ENCODE data around the gene BIRC2.
"Not testable (repeated sequence)": the region's sequence is repeated elsewhere in the genome, so short reads cannot be mapped to it uniquely, and the experiment has no call there.

Gene BIRC2

DNA sequence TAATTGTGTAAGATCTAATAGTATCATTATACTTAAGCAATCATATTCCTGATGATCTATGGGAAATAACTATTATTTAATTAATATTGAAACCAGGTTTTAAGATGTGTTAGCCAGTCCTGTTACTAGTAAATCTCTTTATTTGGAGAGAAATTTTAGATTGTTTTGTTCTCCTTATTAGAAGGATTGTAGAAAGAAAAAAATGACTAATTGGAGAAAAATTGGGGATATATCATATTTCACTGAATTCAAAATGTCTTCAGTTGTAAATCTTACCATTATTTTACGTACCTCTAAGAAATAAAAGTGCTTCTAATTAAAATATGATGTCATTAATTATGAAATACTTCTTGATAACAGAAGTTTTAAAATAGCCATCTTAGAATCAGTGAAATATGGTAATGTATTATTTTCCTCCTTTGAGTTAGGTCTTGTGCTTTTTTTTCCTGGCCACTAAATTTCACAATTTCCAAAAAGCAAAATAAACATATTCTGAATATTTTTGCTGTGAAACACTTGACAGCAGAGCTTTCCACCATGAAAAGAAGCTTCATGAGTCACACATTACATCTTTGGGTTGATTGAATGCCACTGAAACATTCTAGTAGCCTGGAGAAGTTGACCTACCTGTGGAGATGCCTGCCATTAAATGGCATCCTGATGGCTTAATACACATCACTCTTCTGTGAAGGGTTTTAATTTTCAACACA is 23.3 kb upstream of the BIRC2 start:
- FAIRE-seq: peak; percentile 19

DNA sequence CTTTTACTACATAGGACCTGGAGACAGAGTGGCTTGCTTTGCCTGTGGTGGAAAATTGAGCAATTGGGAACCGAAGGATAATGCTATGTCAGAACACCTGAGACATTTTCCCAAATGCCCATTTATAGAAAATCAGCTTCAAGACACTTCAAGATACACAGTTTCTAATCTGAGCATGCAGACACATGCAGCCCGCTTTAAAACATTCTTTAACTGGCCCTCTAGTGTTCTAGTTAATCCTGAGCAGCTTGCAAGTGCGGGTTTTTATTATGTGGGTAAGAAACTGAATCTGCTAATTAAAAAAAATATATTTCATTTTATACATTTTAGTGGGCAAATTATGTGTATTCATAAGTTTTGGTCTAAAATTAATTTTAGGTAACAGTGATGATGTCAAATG is 21.9 kb upstream of the BIRC2 start:
- no peak for FAIRE-seq

DNA sequence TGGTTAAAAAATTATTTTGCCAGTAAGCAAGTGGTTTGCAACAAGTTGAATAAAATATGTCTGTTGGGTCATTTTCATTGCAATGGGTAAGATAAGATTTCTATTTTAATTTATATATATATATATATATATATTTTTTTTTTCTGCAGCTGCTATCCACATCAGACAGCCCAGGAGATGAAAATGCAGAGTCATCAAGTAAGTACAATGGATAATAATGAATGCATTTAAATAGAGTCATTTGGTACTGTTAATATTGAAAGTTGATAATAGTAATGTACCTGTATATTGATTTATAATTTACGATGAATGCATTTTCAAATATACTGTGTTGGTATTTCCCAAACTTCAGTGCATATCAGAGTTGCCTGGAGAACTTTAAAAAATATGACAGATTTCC is 18.3 kb upstream of the BIRC2 start:
- peak; percentile 6 for FAIRE-seq

DNA sequence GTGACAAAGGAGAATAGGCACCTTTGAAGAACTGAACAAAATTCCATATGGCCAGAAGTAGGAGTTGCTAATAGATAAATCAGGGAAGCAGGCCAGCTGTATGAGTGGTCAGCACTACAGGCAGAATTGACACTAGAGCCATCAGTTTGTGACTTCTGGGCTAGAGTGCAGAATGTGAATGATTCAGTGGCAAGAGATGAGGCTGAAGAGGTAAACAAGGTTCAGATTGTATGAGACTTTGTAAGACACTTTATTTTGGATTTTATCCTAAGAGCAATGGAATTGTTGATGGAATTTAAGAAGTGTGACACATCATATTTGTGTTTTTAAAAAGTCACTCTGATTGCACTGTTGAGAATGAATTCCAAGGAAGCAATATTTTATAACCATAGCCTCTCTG is 16.8 kb upstream of the BIRC2 start:
- no peak for FAIRE-seq

DNA sequence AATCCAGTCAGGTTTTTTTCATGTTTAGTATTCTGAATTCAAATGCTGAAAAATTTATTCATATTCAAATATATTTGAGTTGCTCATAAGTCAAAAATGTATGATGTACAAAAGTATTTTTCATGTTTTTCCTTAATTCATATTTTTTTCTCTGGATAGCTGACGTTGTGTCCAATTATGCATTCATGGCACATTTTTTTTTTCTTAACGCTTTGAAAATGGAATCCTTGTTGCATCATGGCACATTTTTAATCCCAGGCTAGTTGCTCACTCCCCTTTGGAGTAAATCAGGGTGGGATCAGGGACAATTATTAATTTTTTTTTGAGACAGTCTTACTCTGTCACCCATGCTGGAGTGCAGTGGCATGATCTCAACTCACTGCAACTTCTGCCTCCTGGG is 15.7 kb upstream of the BIRC2 start:
- no peak for FAIRE-seq

DNA sequence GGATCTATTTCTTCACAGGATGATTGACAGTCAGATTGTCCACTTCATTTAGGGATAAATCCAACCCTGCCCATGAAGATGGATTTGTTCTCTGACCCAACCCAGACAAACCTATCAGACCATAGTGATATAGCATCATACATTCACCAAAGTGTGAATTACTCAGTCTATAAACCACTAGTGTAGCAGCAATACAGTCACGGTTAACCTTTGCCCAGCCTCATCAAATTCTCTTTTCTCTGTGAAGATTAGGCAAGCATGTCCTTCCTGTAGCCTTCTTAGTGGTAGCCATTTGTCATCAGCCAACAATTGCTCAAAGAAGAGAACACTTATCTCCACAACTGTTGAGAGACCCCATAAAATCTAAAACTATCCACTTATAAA is 14.4 kb upstream of the BIRC2 start:
- FAIRE-seq: no peak

DNA sequence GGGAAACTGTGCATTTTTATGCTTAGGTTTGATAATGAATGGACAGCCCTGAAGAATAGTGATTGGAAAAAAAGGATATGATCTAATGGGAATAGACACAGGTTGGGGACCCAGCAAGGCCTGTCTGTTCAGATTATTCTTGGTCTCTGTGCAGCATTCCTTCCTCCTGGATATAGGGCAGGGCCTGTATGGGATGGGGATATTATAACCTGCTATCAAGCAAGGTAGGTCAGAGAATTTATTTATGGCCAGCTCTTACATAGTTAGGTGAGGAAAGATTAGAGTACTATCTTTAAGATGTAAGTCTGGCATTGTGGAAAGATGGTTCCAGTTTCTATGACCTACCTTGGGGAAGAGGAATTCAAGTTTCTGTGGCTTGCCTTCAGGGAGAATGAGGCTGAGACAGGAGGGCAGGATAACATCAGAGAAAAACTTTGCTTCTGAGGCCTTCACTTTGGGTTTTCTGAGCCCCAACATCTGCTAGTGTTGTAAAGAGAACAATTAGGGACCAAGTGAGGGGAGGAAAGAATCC is 8.5 kb upstream of the BIRC2 start:
- FAIRE-seq: no peak

DNA sequence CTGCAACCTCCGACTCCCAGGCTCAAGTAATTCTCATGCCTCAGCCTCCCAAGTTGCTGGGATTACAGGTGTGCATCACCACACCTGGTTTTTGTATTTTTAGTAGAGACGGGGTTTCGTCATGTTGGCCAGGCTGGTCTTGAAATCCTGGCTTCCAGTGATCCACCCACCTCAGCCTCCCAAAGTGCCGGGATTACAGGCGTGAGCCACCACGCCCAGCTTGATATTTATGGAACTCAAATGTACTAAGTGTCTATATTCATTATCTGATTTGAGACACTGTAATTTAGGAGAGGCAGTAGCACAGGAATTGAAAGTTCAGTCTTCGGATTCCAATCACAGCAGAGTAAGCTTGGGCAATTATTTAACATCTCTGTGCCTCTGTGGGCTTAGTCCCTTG is 5.7 kb upstream of the BIRC2 start:
- not testable (repeated sequence) for FAIRE-seq

DNA sequence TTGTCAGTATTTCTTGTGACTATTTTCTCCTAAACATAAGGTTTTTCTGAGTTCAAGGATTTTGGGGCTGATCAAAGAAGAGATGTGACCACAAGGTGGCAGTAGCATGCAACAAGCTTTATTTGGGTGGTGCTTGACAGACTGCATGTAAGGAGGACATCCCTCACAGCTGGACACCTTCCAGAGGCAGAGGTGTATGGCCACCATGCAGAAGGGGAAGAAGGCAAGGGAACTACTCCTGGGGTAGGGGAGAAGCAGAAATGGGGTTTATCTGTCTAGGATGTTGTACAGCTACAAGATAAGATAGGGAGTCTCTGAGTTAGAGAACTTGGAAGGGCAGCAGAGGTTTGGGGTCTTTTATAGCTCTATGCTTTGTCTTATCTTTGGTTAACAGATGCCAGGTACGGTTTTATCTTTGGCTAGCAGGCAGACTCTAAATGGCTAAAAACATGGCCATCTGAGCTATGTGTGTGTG is 5.1 kb upstream of the BIRC2 start:
- FAIRE-seq: peak; percentile 91

DNA sequence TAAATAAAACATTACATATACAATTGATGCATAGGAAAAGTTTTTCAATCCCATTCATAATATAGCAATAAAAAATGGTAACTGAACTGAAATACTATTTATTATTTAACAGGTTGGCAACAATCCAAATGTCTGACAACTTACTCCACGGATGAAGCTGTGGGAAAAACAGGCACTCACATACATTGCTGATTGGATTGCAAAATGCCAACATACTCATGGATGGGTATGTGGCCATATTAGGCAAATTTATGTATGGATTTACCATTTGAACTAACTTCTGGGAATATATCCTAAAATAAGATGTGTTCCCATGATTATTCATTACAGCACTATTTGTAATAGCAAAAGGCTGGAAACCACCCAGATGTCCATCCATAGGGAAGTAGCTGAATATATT is 3.2 kb upstream of the BIRC2 start:
- no peak for FAIRE-seq

DNA sequence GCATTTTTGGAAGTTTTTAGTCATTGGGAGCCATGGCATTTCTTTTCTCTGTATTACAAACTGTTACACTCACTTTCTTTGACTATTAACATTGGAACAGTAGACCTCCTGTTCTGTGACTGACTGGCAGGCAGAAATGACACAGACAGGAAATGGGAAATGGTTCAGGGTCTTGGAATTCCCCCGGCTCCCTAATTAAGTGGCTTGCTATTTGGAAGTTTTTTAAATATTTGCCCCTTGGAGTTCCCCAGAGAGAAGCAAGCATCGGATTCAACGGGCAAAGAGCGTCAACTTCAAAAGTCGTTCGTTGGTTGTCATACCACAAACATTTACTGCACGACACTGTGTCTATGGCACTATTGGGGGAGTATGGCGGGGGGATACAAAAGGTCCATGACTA is 1.1 kb upstream of the BIRC2 start:
- FAIRE-seq: peak; percentile 99

DNA sequence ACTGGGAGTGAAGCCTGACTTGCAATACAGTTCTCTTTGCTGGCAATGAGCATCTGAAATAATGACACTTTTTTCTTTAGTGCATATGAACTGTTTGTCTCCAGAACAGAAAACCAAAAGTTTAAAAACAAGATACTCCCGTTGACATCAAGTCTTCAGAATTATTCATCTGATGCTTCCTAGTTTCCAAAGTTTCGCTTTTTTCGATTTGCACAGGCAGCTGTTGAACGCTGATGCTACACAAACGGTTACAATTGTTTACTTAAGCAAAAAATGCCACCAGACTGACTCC is 612 bp upstream of the BIRC2 start:
- peak; percentile 69 for FAIRE-seq

DNA sequence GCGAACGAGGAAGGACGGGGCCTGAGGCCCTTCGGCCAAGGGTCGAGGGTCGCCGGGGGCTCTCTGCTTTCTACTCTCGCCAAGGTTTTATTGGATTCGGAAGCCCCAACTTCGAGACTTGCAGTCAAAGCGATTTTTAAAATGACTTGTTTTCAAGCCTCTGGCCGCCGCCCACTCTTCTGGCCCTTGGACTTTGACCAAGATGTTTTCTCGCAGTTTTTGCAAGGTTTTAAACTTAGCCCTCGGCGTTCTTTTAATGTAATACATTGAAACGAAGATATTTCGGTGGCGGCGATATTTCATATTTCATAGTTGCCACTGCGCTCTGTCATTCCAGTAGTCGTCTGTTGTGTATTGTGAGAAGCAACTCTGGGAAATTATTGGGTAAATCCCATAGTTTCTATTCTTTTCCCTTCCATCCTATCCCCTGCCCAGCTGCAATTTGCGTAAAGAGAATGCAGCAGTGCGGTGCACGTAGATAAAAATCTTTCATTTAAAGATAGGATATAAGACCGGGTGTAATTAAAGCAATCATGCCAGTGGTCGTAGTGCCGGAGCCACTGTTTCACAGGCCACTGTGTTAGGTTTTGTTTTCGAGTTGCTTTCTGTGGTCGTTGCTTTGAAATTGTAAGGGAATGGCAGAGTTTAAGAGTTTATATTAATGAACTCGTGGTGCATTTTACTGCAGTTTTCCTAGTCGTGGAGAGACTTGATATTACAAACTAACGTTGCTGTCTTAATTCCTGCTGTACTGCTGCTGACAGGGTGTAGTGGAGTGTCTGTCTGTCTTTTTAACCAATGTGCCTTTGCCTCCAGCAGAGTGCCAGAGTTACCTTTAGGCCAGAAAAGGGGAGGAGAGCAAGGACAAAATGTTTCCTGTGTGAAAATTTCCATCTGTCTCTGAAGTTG is 702 bp downstream of the BIRC2 start:
- FAIRE-seq: no peak

DNA sequence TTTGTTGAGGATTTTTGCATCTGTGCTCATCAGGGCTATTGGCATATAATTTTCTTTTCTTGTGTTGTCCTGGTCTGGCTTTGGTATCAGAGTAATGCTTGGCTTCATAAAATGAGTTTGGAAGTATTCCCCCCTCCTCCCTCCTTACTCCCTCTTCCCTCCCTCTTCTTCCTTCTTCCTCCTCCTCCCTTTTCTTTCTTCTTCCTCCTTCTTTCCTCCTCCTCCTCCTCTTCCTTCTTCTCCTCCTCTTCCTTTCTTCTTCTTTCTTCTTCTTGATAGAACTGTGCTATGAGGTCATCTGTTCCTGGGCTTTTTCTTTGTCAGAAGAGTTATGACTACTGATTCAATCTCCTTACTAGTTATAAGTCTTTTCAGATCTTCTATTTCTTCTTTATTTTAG is 10.1 kb downstream of the BIRC2 start:
- no peak for FAIRE-seq

DNA sequence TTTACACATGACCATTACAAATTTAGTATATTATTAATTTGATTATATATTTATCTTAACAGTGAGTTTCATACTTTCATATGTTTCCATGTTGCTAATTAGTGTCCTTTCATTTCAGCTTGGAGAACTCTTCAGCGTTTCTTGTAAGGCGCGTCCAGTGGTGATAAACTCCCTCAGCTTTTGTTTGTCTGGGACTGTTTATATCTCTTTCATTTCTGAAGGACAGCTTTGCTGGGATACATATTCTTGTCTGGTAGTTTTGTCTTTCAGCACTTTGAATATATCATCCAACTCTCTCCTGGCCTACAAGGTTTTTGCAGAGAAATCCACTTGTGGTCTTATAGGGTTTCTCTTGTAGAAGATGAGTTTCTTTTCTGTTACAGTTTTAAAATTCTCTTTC is 12.4 kb downstream of the BIRC2 start:
- FAIRE-seq: no peak

DNA sequence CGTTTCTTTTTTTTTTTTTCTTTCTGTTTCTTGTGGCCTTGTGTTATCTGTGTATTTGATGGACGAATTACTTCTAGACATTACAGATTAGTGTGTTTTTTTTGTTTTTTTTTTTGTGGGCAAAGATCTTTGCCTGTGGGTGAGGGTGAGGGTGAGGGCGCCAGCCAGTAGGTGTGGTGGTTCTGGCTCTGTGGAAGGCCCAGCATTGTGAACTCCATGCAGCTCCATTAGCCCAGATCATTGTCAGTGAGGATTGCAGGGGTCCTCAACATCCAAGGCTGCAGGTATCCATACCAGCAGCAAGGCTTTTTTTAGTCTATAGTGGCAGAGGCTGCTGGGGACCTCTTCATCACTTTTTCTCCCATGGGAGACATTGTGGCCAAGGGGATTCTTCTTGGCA is 13.7 kb downstream of the BIRC2 start:
- no peak for FAIRE-seq

DNA sequence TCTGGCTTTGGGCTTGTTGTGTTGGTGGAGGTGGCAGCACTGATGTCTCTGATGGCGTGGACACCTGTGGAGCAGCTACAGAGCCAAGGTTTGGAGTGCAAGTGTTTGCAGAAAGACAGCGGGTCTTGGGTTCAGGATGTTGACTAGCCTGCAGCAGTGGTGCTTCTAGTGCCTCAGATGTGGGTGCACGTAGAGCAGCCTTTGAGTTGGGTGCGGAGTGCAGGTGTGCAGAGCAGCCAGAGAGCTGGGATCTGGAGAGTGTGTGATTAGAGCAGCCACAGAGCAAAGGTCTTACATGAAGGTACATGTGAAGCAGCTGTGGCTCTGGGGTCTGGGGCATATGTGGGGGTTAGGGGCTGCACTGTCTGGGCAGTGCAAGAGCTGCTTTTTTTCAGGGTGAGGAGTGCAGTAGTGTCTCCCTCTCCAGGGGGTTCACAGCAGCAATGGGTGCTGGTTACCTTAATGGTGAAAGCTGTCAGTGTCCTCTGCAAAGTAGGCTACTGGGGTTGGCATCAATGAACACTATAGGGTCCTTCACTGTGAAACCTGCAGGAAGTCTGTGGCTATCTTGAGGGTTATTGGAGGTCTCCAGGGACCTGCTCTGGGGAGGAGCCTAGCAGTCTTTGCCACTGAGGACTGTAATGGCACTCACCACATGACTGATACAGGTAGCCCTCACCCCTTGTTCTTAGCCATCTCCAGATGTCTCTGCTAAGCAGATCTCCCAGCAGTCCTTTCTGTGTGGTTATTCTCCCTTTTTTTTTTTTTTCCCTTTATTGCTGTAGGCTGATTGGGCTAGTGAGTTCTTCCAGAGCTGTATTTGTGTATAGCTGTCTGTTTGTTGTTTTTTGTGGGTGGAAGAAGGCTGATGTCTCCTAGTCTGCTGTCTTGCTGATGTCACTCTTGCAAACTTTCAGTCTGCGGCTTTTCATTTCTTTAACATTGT is 14.3 kb downstream of the BIRC2 start:
- no peak for FAIRE-seq

DNA sequence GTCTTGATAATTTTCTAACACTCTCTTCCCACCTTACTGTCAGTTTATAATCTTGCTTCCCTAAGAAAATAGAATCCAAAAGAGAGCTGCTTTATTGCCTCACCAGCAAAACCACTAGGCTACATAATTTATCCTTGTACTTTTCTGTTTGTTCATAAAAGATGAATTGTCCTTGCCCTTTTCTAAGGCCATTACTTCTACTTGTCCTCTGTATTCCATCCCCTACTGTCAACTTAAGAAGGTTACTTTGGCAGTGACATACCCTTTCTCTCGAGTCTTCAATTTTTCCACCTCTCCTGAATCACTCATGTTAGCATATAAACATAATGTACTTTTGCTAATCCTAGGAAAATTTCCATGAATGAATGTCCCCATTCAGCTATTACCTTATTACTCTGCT is 18.0 kb downstream of the BIRC2 start:
- no peak for FAIRE-seq

DNA sequence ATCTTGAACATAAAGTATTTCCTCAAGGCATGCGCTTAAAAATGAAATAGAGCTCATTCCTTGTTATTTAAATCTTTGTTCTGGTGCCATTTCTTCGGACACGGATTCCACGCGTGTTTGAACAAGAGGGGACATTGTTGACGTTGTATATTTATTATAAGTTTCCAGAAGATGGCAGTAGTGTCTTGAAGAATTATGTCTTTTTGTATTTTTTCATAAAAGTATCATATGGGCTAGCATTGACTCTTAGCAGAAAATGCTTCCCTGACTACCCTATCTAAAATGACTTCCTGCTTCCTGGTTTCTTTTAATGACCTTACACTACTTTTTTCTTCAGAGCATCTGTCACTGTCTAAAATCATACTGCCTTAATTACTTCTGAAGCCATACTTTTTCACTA is 20.4 kb downstream of the BIRC2 start:
- FAIRE-seq: no peak

DNA sequence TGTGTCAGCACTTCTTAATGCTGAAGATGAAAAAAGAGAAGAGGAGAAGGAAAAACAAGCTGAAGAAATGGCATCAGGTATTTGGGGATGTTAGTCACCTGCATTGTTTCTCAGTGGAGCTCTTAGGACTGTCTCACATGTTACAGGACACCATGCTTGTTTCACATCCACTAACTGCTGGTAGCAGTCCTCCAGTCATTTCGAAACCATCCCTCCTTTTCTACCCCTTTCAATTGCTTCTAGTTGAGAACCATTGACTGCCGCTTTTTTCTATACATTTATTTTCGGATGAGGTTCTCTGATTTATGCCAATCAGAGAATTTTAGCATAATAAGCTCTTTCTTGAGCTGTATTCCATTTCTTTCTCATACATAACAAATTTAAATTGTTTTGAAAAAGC is 21.5 kb downstream of the BIRC2 start:
- FAIRE-seq: no peak

DNA sequence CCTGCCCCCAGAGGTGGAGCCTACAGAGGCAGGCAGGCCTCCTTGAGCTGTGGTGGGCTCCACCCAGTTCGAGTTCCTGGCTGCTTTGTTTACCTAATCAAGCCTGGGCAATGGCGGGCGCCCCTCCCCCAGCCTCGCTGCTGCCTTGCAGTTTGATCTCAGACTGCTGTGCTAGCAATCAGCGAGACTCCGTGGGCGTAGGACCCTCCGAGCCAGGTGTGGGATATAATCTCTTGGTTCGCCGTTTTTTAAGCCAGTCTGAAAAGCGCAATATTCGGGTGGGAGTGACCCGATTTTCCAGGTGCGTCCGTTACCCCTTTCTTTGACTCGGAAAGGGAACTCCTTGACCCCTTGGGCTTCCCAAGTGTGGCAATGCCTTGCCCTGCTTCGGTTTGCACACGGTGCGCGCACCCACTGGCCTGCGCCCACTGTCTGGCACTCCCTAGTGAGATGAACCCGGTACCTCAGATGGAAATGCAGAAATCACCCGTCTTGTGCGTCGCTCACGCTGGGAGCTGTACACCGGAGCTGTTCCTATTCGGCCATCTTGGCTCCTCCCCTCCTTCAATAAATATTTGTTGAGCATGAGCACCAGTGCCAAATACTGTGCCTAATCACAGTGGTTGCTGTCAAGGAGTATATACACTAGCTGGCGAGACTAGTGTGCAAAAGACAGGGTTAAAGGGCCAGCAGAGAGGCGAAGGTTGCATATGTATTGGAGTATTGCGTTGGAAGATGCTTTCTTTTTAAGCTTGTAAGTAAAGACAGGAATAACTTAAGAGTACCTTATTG is 27.8 kb downstream of the BIRC2 start:
- FAIRE-seq: not testable (repeated sequence)

DNA sequence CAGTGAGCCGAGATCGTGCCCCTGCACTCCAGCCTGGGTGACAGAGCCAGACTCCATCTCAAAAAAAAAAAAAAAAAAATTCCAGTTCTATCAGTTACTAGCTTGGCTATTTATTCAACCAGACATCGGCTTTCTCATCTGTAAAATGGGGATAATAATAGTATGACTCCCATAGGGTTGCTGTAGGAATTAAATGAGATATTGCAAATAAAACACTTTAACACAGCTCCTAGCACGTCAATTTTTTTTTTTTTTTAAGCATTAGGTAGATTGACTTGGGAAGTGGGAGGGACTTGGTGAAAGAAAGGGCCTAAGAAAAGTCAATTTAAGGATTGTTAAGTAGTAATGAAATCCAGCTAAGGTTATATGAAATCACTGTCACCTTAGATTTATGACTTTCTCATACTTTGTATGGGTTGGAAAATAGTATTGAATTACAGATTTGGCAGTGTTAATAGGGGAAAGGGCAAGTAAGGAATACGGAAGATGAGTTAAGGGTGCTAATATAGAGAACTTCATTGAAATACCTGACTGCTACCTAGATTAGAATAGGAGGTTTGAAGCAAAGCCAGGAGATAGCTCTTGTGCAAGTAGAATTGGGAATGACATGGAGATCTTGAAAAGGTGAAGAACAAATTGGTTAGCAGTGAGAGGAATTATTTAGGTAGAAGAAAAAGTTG is 28.8 kb downstream of the BIRC2 start:
- FAIRE-seq: no peak
